GM12878 (cell line): Measurements from ENCODE around the gene KRTAP5-2. TPM values are rescaled to one million over a fixed set of nuclear protein-coding genes. Genes with fewer than 3 reads are reported as not detected.

Source experiments
- ATAC-seq: fragments of 200-7000 bp; cut with Tn5 transposase; 3 replicates; pipeline ENCODE4 v1.9.1; 2020; ENCODE audit warnings: mild to moderate bottlenecking, moderate library complexity
- BruUV-seq: library from RNA; stranded (reverse); fragments of 400-500 nt; replicated peaks from 2 replicates; lab custom pipeline; 2021; lab: Mats Ljungman, UMichigan
- CTCF ChIA-PET: fragments of 300-600 bp; sonication (Branson Sonifier 250); formaldehyde crosslinking; extraction: SDS; loops from one replicate; lab custom pipeline; 2021; ENCODE audit warnings: inconsistent platforms; lab: Yijun Ruan, JAX
- POLR2A ChIA-PET: fragments of 350-600 bp; formaldehyde crosslinking; extraction: SDS; loops from one replicate; lab custom pipeline; 2021; ENCODE audit warnings: inconsistent platforms; lab: Charles Lee
- RAD21 ChIA-PET: fragments of 300-600 bp; sonication (Branson Sonifier 250); formaldehyde crosslinking; loops from one replicate; lab custom pipeline; 2023; ENCODE audit warnings: antibody characterized with exemption; ENCODE audit not compliant: unreplicated experiment; lab: Charles Lee
- SMC1A ChIA-PET: fragments of 300-600 bp; sonication (Branson Sonifier 250); formaldehyde crosslinking; loops from one replicate; lab custom pipeline; 2023; ENCODE audit not compliant: unreplicated experiment, uncharacterized antibody; lab: Charles Lee
- DNase-seq: peaks from one replicate; pipeline ENCODE4 v3.0.0-alpha.2; 2011; ENCODE audit warnings: low read depth, low spot score
- FAIRE-seq: peaks from 3 replicates; lab custom pipeline; 2011; peaks lifted over from hg19 to GRCh38; lab: Jason Lieb, UNC
- H2AFZ ChIP-seq: 2 replicates; pipeline ENCODE4 v1.6.0; 2011; ENCODE audit warnings: low read depth, low read length, control low read depth; ENCODE audit not compliant: control insufficient read depth
- H3K27ac ChIP-seq: 2 replicates; pipeline ENCODE4 v1.5.1; 2011; ENCODE audit warnings: control low read depth; ENCODE audit not compliant: control insufficient read depth, insufficient read depth
- H3K27me3 ChIP-seq, 2 experiments: replicated peaks in 1 of 2; 2 replicates each; pipeline versions ENCODE4 v1.6.0 to v1.6.1; 2011; ENCODE audit warnings: low read length in 1 of 2; ENCODE audit not compliant: control insufficient read depth in 2 of 2, insufficient read depth in 2 of 2
- H3K36me3 ChIP-seq, 2 experiments: 2 replicates each; pipeline ENCODE4 v1.5.1; 2011; ENCODE audit warnings: low read length in 1 of 2; ENCODE audit not compliant: control insufficient read depth in 2 of 2, insufficient read depth in 2 of 2
- H3K4me1 ChIP-seq: 2 replicates; pipeline ENCODE4 v1.6.1; 2011; ENCODE audit warnings: mild to moderate bottlenecking, low read length, moderate library complexity, mixed read lengths; ENCODE audit not compliant: control insufficient read depth, insufficient read depth
- H3K4me2 ChIP-seq: 2 replicates; pipeline ENCODE4 v1.6.0; 2011; ENCODE audit warnings: control low read depth; ENCODE audit not compliant: control insufficient read depth, insufficient read depth
- H3K4me3 ChIP-seq: fragments of 200-600 bp; sonication (generic); 2 replicates; pipeline ENCODE4 v1.5.1; 2016
- H3K79me2 ChIP-seq: 2 replicates; pipeline ENCODE4 v1.6.0; 2011; ENCODE audit warnings: low read length; ENCODE audit not compliant: control insufficient read depth, insufficient read depth
- H3K9ac ChIP-seq: 2 replicates; pipeline ENCODE4 v1.8.0; 2011; ENCODE audit warnings: low read length, control low read depth, mixed read lengths; ENCODE audit not compliant: control insufficient read depth, insufficient read depth
- H3K9me3 ChIP-seq: replicated peaks from 3 replicates; pipeline ENCODE4 v1.5.1; 2011; ENCODE audit warnings: mild to moderate bottlenecking, low read length; ENCODE audit not compliant: control insufficient read depth, insufficient read depth
- H4K20me1 ChIP-seq: 2 replicates; pipeline ENCODE4 v1.6.0; 2011; ENCODE audit not compliant: control insufficient read depth, insufficient read depth
- ASH2L ChIP-seq: fragments of 300-600, 200-600 bp; sonication (generic); IDR thresholded peaks from 2 replicates; pipeline ENCODE4 v1.6.1; 2017; ENCODE audit warnings: low read depth, mild to moderate bottlenecking, borderline replicate concordance
- ATF7 ChIP-seq: fragments of 450-650 bp; IDR thresholded peaks from 2 replicates; pipeline ENCODE4 v1.6.1; 2016; ENCODE audit warnings: low read depth, mild to moderate bottlenecking
- CBX5 ChIP-seq: sonication (generic); IDR thresholded peaks from 2 replicates; pipeline ENCODE4 v1.6.1; 2016; ENCODE audit warnings: low read depth, moderate library complexity, mild to moderate bottlenecking, inconsistent platforms
- DPF2 ChIP-seq: fragments of 450-650 bp; IDR thresholded peaks from 2 replicates; pipeline ENCODE4 v1.6.1; 2017; ENCODE audit warnings: mild to moderate bottlenecking
- EED ChIP-seq: sonication (generic); IDR thresholded peaks from 2 replicates; pipeline ENCODE4 v1.6.1; 2016; ENCODE audit warnings: antibody characterized with exemption, low read depth
- KDM1A ChIP-seq: fragments of 200-600 bp; sonication (generic); IDR thresholded peaks from 2 replicates; pipeline ENCODE4 v1.6.1; 2016; ENCODE audit warnings: borderline replicate concordance
- KLF5 ChIP-seq: fragments of 450-650 bp; IDR thresholded peaks from 2 replicates; pipeline ENCODE4 v1.6.1; 2014; ENCODE audit warnings: mild to moderate bottlenecking; ENCODE audit not compliant: partially characterized antibody
- POU2F2 ChIP-seq: IDR thresholded peaks from 3 replicates; pipeline ENCODE4 v1.6.1; 2011; ENCODE audit warnings: low read depth, mild to moderate bottlenecking, low read length, borderline replicate concordance
- SIN3A ChIP-seq: IDR thresholded peaks from 2 replicates; pipeline ENCODE4 v1.6.1; 2012; ENCODE audit warnings: low read depth, low read length, improper control_type of control experiment
- SKIL ChIP-seq: fragments of 450-650 bp; IDR thresholded peaks from 2 replicates; pipeline ENCODE4 v1.6.1; 2017; ENCODE audit warnings: mild to moderate bottlenecking, low read depth, inconsistent platforms; ENCODE audit not compliant: poor library complexity, severe bottlenecking
- SMC3 ChIP-seq: IDR thresholded peaks from 2 replicates; pipeline ENCODE4 v1.6.1; 2011; ENCODE audit warnings: low read length, improper control_type of control experiment, borderline replicate concordance
- ZNF217 ChIP-seq: fragments of 450-650 bp; IDR thresholded peaks from 2 replicates; pipeline ENCODE4 v1.6.1; 2017; ENCODE audit warnings: antibody characterized with exemption, mild to moderate bottlenecking
- ZNF384 ChIP-seq: IDR thresholded peaks from 2 replicates; pipeline ENCODE4 v1.6.1; 2012; ENCODE audit warnings: low read depth, mild to moderate bottlenecking, low read length, improper control_type of control experiment, borderline replicate concordance
- WGBS: methylation state at CpG from one replicate; pipeline ENCODE4 v1.1.6; 2016; ENCODE audit warnings: low lambda C conversion rate; ENCODE audit not compliant: insufficient replicate concordance, insufficient coverage; ENCODE audit errors: missing lambda C conversion rate; 5-methylcytosine and 5-hydroxymethylcytosine counted together
- in situ Hi-C: fragments of 300-500 bp; cut with MboI; formaldehyde crosslinking; loops from 9 replicates; pipeline ENCODE4 v1.14.3; 2018; ENCODE audit warnings: mixed read lengths
- intact Hi-C: fragments of 100-400 bp; cut with micrococcal nuclease; formaldehyde crosslinking; loops from one replicate; pipeline ENCODE4 v1.14.2; 2022; ENCODE audit not compliant: unreplicated experiment
- polyA plus RNA-seq, 11 experiments: library from polyadenylated mRNA; depleted of rRNA in 4 of 11; unstranded in 6 of 11; stranded (reverse) in 5 of 11; fragments of >200 nt; fragmentation: Nextera tagmentation in 4 of 11; fragmentation: Illumina TruSeq in 1 of 11; extraction: Ambion mirVana in 4 of 11; extraction: Trizol in 1 of 11; gene quantifications; 1 replicate in 1 of 11; 2 replicates in 10 of 11; pipeline versions ENCODE4 v1.2.1 to v1.2.3, GENCODE V29; 2011 to 2016; ENCODE audit warnings: inconsistent platforms in 2 of 11, missing spikeins in 2 of 11, low read depth in 1 of 11
- total RNA-seq, 4 experiments: library from RNA; depleted of rRNA in 3 of 4; stranded (reverse); fragments of >200 nt in 3 of 4; fragmentation: Illumina TruSeq in 1 of 4; extraction: Trizol in 1 of 4; gene quantifications; 2 replicates each; pipeline versions ENCODE4 v1.2.1 to v1.2.3, GENCODE V29; 2013 to 2021
- TF ChIP-seq, protein P1 (sequence below): fragments of 450-650 bp; IDR thresholded peaks from 2 replicates; pipeline ENCODE4 v1.6.1; 2016; ENCODE audit warnings: mild to moderate bottlenecking
- TF ChIP-seq, protein P2 (sequence below): fragments of 450-650 bp; IDR thresholded peaks from 2 replicates; pipeline ENCODE4 v1.6.1; 2017; ENCODE audit warnings: mild to moderate bottlenecking

Gene KRTAP5-2
- total and polyA plus RNA-seq, 10 of the 15 experiments (the other 5 are each of a cell fraction or from before 2014, with no cell fraction given) = not detected

DNA sequence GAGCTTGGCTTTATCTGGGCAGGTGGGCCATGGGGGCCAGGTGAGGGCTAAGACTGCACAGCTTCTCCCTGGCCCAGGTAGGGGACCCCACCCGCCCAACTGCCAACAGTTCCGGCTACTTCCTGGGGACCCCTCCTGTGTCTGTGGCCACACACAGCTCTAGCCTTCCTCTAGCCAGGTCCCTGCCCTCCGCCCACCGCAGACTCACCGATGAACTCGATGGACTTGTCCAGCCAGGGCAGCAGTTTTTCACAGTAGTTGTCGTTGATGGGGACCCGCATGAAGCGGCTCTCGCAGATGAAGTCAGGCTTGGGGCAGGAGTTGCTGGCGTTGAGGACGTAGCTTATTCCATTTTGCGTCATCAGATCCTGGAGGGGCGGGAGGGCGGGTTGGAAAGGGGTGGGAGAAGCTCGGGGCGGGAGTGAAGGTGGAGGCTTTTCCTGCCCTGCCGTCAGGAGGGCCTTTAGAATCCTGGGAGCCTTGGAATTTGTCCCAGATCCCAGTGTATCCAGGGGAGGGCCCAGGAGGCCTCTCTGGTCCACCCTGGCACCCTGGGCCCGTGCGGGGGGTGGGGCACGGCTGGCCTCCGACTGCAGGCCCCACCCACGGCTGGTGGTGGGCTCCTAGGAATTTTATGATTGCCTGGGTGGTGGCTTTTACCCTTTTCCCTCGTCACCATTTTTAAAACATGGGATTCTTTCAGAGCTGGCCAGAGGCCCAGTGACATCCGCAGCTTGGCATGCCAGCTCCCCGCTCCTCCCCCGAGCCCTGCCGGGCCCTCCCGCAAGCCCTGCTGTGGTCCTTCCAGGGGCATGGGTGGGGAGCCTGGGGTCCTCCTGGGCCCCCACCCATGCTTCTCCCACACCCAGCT, 40.0 kb downstream of the KRTAP5-2 start:
- H3K27ac ChIP-seq = no peak overlapping the region
- no peaks in the 10 kb centered on the region for H3K27me3 ChIP-seq
- no peak for ATAC-seq
- no peak for DNase-seq
- no peak overlapping the region for H3K9ac ChIP-seq
- BruUV-seq = no TSS peak
- H3K4me1 ChIP-seq = no peaks in the 10 kb centered on the region
- RAD21 ChIA-PET = no interaction called here
- POLR2A ChIA-PET = no interaction called here
- H2AFZ ChIP-seq = no peak overlapping the region
- SMC1A ChIA-PET = no interaction called here
- 56% methylated on average over 27 of the region's 29 CpGs for WGBS
- no peaks in the 10 kb centered on the region for H3K79me2 ChIP-seq
- no peak overlapping the region for H3K4me3 ChIP-seq
- TF ChIP-seq, protein P1, sequence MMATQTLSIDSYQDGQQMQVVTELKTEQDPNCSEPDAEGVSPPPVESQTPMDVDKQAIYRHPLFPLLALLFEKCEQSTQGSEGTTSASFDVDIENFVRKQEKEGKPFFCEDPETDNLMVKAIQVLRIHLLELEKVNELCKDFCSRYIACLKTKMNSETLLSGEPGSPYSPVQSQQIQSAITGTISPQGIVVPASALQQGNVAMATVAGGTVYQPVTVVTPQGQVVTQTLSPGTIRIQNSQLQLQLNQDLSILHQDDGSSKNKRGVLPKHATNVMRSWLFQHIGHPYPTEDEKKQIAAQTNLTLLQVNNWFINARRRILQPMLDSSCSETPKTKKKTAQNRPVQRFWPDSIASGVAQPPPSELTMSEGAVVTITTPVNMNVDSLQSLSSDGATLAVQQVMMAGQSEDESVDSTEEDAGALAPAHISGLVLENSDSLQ = no peak
- TF ChIP-seq EED (no peak), ASH2L (no peak), SKIL (no peak), SIN3A (no peak), SMC3 (no peak), KLF5 (no peak), POU2F2 (no peak), CBX5 (no peak), DPF2 (no peak), ZNF217 (no peak), ATF7 (no peak), KDM1A (no peak), ZNF384 (no peak)
- TF ChIP-seq, protein P2, sequence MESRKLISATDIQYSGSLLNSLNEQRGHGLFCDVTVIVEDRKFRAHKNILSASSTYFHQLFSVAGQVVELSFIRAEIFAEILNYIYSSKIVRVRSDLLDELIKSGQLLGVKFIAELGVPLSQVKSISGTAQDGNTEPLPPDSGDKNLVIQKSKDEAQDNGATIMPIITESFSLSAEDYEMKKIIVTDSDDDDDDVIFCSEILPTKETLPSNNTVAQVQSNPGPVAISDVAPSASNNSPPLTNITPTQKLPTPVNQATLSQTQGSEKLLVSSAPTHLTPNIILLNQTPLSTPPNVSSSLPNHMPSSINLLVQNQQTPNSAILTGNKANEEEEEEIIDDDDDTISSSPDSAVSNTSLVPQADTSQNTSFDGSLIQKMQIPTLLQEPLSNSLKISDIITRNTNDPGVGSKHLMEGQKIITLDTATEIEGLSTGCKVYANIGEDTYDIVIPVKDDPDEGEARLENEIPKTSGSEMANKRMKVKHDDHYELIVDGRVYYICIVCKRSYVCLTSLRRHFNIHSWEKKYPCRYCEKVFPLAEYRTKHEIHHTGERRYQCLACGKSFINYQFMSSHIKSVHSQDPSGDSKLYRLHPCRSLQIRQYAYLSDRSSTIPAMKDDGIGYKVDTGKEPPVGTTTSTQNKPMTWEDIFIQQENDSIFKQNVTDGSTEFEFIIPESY = no peak
- CTCF ChIA-PET = interaction anchor here (1.4 kb wide), 1 partner anchor 16 kb away, joined by 7 read pairs; no protein-coding TSS in a partner anchor
- intact Hi-C loops = no loop called here
- H3K4me2 ChIP-seq = no peak overlapping the region
- no peaks in the 10 kb centered on the region for H4K20me1 ChIP-seq
- no peak for FAIRE-seq
- H3K9me3 ChIP-seq = no peaks in the 10 kb centered on the region
- no peaks in the 10 kb centered on the region for H3K36me3 ChIP-seq
- in situ Hi-C loops = no loop called here
